Neural cell (in vitro differentiated cells): Measurements from ENCODE around the gene SNX27. TPM values are rescaled to one million over a fixed set of nuclear protein-coding genes. Genes with fewer than 3 reads are reported as not detected.

Experiments used
- H2AFZ ChIP-seq: fragments of 200-600, 300-800 bp; sonication (generic), shearing (Covaris generic); 2 replicates; pipeline ENCODE4 v1.6.0; 2014; ENCODE audit warnings: low read depth, mild to moderate bottlenecking, antibody characterized with exemption, low read length, moderate library complexity
- H3F3A ChIP-seq: fragments of 200-600 bp; shearing (Covaris generic); 2 replicates; pipeline ENCODE4 v1.6.1; 2016; ENCODE audit warnings: mild to moderate bottlenecking, moderate library complexity, mixed read lengths, antibody characterized with exemption, low read length; ENCODE audit not compliant: insufficient read depth, poor library complexity, severe bottlenecking
- H3K27ac ChIP-seq: fragments of 200-600, 300-800 bp; sonication (generic), shearing (Covaris generic); 2 replicates; pipeline ENCODE4 v1.5.1; 2014; ENCODE audit warnings: mild to moderate bottlenecking, low read length, moderate library complexity
- H3K27me3 ChIP-seq: fragments of 300-800, 200-600 bp; sonication (generic), shearing (Covaris generic); 2 replicates; pipeline ENCODE4 v1.6.0; 2014; ENCODE audit warnings: mild to moderate bottlenecking, low read depth, low read length, moderate library complexity; ENCODE audit not compliant: insufficient read depth
- H3K36me3 ChIP-seq: fragments of 300-800, 200-600 bp; sonication (generic), shearing (Covaris generic); 2 replicates; pipeline ENCODE4 v1.5.1; 2014; ENCODE audit warnings: mild to moderate bottlenecking, antibody characterized with exemption, low read length, moderate library complexity; ENCODE audit not compliant: insufficient read depth
- H3K4me2 ChIP-seq: fragments of 300-800, 200-600 bp; sonication (generic), shearing (Covaris generic); 2 replicates; pipeline ENCODE4 v1.6.0; 2014; ENCODE audit warnings: mild to moderate bottlenecking, low read length
- H3K4me3 ChIP-seq: fragments of 300-800, 200-600 bp; sonication (generic), shearing (Covaris generic); 2 replicates; pipeline ENCODE4 v1.5.1; 2014; ENCODE audit warnings: mild to moderate bottlenecking, low read length, moderate library complexity
- H3K79me2 ChIP-seq: fragments of 200-600 bp; shearing (Covaris generic); replicated peaks from 2 replicates; pipeline ENCODE4 v1.6.0; 2014; ENCODE audit warnings: mild to moderate bottlenecking, low read length, moderate library complexity; ENCODE audit not compliant: insufficient read depth
- H3K9ac ChIP-seq: fragments of 300-800, 200-600 bp; sonication (generic), shearing (Covaris generic); 2 replicates; pipeline ENCODE4 v1.6.1; 2016; ENCODE audit warnings: mild to moderate bottlenecking, low read length, mixed read lengths
- H3K9me2 ChIP-seq: fragments of 200-600 bp; shearing (Covaris generic); 2 replicates; pipeline ENCODE4 v1.6.1; 2016; ENCODE audit warnings: mild to moderate bottlenecking, low read length, mixed read lengths; ENCODE audit not compliant: insufficient read depth
- H3K9me3 ChIP-seq: fragments of 200-600, 300-800 bp; sonication (generic), shearing (Covaris generic); 2 replicates; pipeline ENCODE4 v1.6.1; 2016; ENCODE audit warnings: mild to moderate bottlenecking, mixed run types, low read length, moderate library complexity, mixed read lengths
- H4K20me1 ChIP-seq: fragments of 200-600 bp; shearing (Covaris generic); 2 replicates; pipeline ENCODE4 v1.6.1; 2016; ENCODE audit warnings: mild to moderate bottlenecking, mixed run types; ENCODE audit not compliant: insufficient read depth
- CTCF ChIP-seq: fragments of 450-650 bp; IDR thresholded peaks from 2 replicates; pipeline ENCODE4 v1.5.1; 2014; ENCODE audit warnings: antibody characterized with exemption, mild to moderate bottlenecking, moderate library complexity; ENCODE audit not compliant: poor library complexity, severe bottlenecking
- EP300 ChIP-seq: fragments of 450-650 bp; conservative IDR thresholded peaks from 2 replicates; pipeline ENCODE4 v1.6.1; 2014; ENCODE audit warnings: antibody characterized with exemption, mild to moderate bottlenecking, moderate library complexity; ENCODE audit not compliant: poor library complexity, severe bottlenecking
- EZH2 ChIP-seq: fragments of 200-600, 300-800 bp; shearing (Covaris generic), sonication (generic); IDR thresholded peaks from 2 replicates; pipeline ENCODE4 v1.6.1; 2014; ENCODE audit warnings: antibody characterized with exemption, low read length, borderline replicate concordance, mild to moderate bottlenecking; ENCODE audit not compliant: insufficient read depth, poor library complexity, severe bottlenecking
- MXI1 ChIP-seq: fragments of 450-650 bp; conservative IDR thresholded peaks from 2 replicates; pipeline ENCODE4 v1.6.1; 2014; ENCODE audit warnings: antibody characterized with exemption, mild to moderate bottlenecking; ENCODE audit not compliant: poor library complexity, severe bottlenecking
- POLR2AphosphoS5 ChIP-seq: IDR thresholded peaks from 2 replicates; pipeline ENCODE4 v1.6.1; 2012
- RAD21 ChIP-seq: fragments of 450-650 bp; conservative IDR thresholded peaks from 2 replicates; pipeline ENCODE4 v1.6.1; 2014; ENCODE audit warnings: antibody characterized with exemption, mild to moderate bottlenecking, moderate library complexity
- REST ChIP-seq: IDR thresholded peaks from 2 replicates; pipeline ENCODE4 v1.6.1; 2012; ENCODE audit warnings: borderline replicate concordance
- SMC3 ChIP-seq: fragments of 450-650 bp; conservative IDR thresholded peaks from 2 replicates; pipeline ENCODE4 v1.6.1; 2014; ENCODE audit warnings: antibody characterized with exemption, mild to moderate bottlenecking, moderate library complexity; ENCODE audit not compliant: poor library complexity
- TAF1 ChIP-seq: IDR thresholded peaks from 2 replicates; pipeline ENCODE4 v1.6.1; 2012; ENCODE audit warnings: low read depth
- polyA plus RNA-seq: library from polyadenylated mRNA; depleted of rRNA; stranded (reverse); fragments of >200 nt; gene quantifications from 2 replicates; pipeline ENCODE4 v1.2.3, GENCODE V29; 2014

The SNX27 gene
- polyA plus RNA-seq, 1 donor from 2014 or later, result 30.2 TPM

GRCh38 chr1:151655371-151655770, 43.5 kb downstream of the SNX27 start:
- H3F3A ChIP-seq, result no peaks in the 10 kb centered on the region
- no peak overlapping the region for H3K4me3 ChIP-seq
- H3K79me2 ChIP-seq, result peaks cover 11% of the 10 kb centered on the region
- no peaks in the 10 kb centered on the region for H3K9me2 ChIP-seq
- H3K27me3 ChIP-seq, result no peaks in the 10 kb centered on the region
- no peaks in the 10 kb centered on the region for H3K9me3 ChIP-seq
- no peaks in the 10 kb centered on the region for H3K36me3 ChIP-seq
- H3K4me2 ChIP-seq, result no peak overlapping the region
- no peaks in the 10 kb centered on the region for H4K20me1 ChIP-seq
- no peak overlapping the region for H2AFZ ChIP-seq
- no peak overlapping the region for H3K27ac ChIP-seq
- no peak for TF ChIP-seq MXI1
- TF ChIP-seq REST, result no peak
- no peak for TF ChIP-seq RAD21
- no peak for TF ChIP-seq EZH2
- no peak for TF ChIP-seq TAF1
- TF ChIP-seq CTCF, result no peak
- TF ChIP-seq EP300, result no peak
- no peak for TF ChIP-seq POLR2AphosphoS5
- no peak for TF ChIP-seq SMC3
- no peak overlapping the region for H3K9ac ChIP-seq

DNA sequence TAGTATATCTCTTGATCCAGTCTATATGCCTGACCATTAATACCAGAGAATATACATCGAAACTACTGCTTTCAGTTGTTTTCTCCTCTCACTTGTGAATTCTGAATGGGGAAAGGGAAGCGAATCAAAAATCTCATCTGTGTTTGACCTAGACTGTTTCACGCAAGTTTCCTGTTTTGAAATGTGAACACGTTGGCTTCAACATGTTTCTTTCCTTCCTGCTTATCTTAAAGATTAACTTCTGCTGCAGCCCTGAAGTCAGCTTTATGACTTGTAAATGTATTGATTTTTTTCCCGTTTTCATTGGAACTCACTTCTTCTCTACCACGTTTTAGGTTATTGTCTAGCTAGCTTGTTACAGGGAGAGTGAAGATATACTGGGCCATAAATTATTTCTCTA, 49.9 kb downstream of the SNX27 start:
- H3K9ac ChIP-seq, result no peak overlapping the region
- H3F3A ChIP-seq, result no peaks in the 10 kb centered on the region
- H3K79me2 ChIP-seq, result no peaks in the 10 kb centered on the region
- no peak overlapping the region for H3K4me2 ChIP-seq
- TF ChIP-seq CTCF (no peak), REST (no peak), EZH2 (no peak), SMC3 (no peak), TAF1 (no peak), MXI1 (no peak), RAD21 (no peak), POLR2AphosphoS5 (no peak), EP300 (no peak)
- H3K27ac ChIP-seq, result no peak overlapping the region
- no peaks in the 10 kb centered on the region for H3K9me3 ChIP-seq
- H3K9me2 ChIP-seq, result no peaks in the 10 kb centered on the region
- peaks cover 10% of the 10 kb centered on the region for H3K36me3 ChIP-seq
- H4K20me1 ChIP-seq, result no peaks in the 10 kb centered on the region
- no peak overlapping the region for H3K4me3 ChIP-seq
- no peak overlapping the region for H2AFZ ChIP-seq
- H3K27me3 ChIP-seq, result no peaks in the 10 kb centered on the region
